Activated CD8-positive, alpha-beta memory T cell treated with anti-CD3 and anti-CD28 coated beads for 24 hours (primary cell): ENCODE data around the gene PIGP.
"Not testable (repeated sequence)": the region's sequence is repeated elsewhere in the genome, so short reads cannot be mapped to it uniquely, and the experiment has no call there.

ENCODE experiments used
- DNase-seq: peaks from one replicate; pipeline ENCODE4 v3.0.0-alpha.2; 2020

Gene PIGP

DNA sequence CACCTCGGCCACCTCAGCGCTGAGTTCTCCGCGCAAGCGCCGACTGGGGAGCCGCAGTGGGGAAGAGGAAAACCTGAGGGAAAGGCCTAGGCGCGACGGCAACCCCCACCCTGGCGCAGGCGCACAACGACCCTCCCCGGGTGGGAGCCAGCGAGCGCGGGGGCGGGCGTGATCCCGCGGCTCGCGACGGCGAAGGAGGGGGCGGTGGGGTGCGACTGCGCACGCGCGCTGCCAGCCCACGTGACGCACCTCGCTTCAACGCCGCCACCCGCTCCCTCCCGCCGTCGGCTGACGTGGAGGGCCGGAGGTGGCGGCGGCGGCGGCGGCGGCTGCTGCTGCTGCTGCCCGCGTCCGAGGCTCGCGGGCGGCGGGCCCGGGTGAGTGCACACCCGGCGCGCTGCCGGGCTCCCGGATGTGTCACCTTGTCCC lies at the start of gene PIGP, which contains the start of gene TTC3:
Gene PIGP (minus strand): TSS at position 84 of the 429 bp plus-strand sequence. CDS start 556 bp downstream, outside the sequence.
Gene TTC3 (plus strand): TSS at position 267 of the 429 bp plus-strand sequence. CDS start 14,004 bp downstream, outside the sequence.
- peak; percentile 100 for DNase-seq

- no peak for DNase-seq
Measured at GRCh38 chr21:37119421-37120218, 46.7 kb upstream of the PIGP start.

GRCh38 chr21:37118187-37118826 lies 45.4 kb upstream of the PIGP start:
- no peak for DNase-seq

- no peak for DNase-seq
Measured at GRCh38 chr21:37117204-37117603, 44.3 kb upstream of the PIGP start.

DNA sequence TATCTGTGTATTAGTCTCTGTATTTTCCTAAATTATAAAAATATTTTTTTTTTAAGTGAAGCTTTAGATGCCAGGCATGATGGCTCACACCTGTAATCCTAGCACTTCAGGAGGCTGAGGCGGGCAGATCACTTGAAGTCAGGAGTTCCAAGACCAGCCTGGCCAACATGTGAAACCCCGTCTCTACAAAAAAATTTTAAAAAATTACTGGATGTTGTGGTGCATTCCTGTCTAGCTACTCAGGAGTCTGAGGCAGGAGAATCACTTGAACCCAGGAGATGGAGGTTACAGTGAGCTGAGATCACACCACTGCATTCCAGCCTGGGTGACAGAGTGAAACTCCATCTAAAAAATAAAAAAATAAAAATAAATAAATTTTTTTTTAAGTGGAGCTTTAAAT lies 43.6 kb upstream of the PIGP start:
- DNase-seq = not testable (repeated sequence)

DNA sequence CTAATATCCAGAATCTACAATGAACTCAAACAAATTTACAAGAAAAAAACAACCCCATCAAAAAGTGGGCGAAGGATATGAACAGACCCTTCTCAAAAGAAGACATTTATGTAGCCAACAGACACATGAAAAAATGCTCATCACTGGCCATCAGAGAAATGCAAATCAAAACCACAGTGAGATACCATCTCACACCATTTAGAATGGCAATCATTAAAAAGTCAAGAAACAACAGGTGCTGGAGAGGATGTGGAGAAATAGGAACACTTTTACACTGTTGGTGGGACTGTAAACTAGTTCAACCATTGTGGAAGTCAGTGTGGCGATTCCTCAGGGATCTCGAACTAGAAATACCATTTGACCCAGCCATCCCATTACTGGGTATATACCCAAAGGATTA lies 41.4 kb upstream of the PIGP start:
- not testable (repeated sequence) for DNase-seq

DNA sequence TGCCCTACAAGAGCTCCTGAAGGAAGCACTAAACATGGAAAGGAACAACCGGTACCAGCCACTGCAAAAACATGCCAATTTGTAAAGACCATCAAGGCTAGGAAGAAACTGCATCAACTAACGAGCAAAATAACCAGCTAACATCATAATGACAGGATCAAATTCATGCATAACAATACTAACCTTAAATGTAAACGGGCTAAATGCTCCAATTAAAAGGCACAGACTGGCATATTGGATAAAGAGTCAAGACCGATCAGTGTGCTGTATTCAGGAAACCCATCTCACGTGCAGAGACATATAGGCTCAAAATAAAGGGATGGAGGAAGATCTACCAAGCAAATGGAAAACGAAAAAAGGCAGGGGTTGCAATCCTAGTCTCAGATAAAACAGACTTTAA lies 38.2 kb upstream of the PIGP start:
- DNase-seq = not testable (repeated sequence)

- no peak for DNase-seq
Measured at GRCh38 chr21:37106998-37107397, 34.1 kb upstream of the PIGP start.

DNA sequence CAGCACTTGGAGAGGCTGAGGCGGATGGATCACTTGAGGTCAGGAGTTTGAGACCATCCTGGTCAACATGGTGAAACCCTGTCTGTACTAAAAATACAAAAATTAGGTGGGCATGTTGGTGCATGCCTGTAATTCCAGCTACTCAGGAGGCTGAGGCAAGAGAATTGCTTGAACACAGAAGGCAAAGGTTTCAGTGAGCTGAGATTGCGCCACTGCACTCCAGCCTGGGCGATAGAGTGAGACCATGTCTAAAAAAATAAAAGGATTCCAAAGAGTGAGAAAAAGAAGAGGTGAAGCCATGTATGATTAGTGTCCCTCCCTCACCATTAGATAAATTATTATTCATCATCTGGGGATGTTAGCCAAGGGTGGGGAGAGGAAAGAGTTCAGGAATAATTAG lies 29.9 kb upstream of the PIGP start:
- DNase-seq = not testable (repeated sequence)

- no peak for DNase-seq
Measured at GRCh38 chr21:37101384-37101783, 28.5 kb upstream of the PIGP start.

DNA sequence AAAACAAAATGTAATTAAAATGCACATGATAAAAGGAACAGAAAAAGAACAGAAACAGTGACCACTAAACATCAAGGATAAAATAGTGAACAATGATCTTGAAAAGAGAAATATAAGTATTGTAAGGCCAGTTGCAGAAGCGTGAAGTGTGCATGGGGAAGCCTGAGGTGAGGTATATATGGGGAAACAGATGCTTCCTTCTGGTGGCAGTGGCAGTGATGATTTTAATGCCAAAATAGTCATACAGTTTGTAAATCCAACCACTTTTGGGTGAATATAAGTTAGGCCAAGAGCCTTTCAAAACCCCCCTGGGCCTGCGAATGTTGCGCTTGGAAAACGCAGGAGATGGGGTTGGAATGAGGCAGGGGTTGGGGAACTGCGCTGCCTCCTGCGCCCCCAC lies 27.4 kb upstream of the PIGP start:
- no peak for DNase-seq

DNA sequence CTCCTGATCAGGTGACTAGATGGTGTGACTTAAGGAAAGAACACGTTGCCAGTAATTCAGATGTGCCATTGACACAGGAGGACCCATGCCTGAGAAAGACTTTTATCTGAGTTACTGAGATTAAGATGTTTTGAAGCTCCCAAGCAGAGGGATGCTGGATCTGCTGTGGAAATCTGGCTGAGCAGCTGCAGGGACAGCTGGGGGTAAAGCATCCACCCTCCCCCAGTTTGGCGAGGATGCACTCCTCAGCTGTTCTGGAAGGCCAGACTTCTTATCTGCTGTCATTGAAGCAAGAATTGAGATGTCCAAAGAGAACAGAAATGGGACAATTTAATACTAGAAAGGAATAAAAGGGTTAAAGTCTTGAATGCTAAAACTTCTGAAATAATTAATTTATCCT lies 25.9 kb upstream of the PIGP start:
- no peak for DNase-seq

DNA sequence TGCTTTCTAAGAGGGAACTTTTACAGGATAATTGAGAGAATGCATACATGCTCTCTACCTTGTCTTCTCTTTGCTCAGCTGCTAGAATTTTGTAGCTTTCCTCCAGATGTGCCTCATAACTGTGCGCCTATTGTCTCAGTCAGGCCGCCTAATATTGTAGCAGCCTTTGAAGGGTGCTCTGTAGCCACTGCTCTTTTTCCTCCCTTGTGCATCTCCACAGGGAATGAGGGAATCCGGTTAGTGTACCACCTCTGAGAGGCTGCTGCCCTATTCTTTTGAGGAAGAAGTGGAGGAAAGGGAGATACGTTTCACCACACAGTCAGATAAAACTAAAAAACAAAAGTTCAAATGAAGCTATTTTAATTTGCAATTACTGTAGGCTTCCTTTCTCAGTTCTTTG lies 22.9 kb upstream of the PIGP start:
- no peak for DNase-seq

- no peak for DNase-seq
Measured at GRCh38 chr21:37093977-37094376, 21.1 kb upstream of the PIGP start.

- DNase-seq = no peak
Measured at GRCh38 chr21:37088186-37088735, 15.4 kb upstream of the PIGP start.

- no peak for DNase-seq
Measured at GRCh38 chr21:37087188-37087587, 14.3 kb upstream of the PIGP start.

GRCh38 chr21:37085726-37086125 lies 12.9 kb upstream of the PIGP start:
- no peak for DNase-seq

- DNase-seq = no peak
Measured at GRCh38 chr21:37082856-37083528, 10.1 kb upstream of the PIGP start.

DNA sequence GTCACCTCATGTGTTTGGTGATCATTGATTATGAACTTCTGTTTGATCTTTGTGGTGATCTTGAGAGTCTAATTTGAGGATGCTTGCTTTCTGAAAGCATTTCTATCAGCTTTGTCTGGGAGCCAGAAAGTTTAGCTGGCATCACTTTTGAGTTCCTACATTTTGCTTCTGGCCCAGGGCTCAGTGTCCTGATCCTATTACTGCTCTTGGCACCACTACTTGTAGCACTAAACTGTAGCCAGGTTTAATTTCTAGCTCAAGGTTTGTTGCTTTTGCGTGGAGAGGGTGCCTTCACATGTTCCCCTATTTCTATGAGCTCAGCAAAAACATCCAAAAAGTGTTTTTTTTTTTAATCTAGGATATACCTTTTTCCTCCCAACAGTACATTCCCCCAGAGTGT lies 9.5 kb upstream of the PIGP start:
- DNase-seq = no peak

GRCh38 chr21:37079211-37079824 lies 6.4 kb upstream of the PIGP start:
- no peak for DNase-seq

DNA sequence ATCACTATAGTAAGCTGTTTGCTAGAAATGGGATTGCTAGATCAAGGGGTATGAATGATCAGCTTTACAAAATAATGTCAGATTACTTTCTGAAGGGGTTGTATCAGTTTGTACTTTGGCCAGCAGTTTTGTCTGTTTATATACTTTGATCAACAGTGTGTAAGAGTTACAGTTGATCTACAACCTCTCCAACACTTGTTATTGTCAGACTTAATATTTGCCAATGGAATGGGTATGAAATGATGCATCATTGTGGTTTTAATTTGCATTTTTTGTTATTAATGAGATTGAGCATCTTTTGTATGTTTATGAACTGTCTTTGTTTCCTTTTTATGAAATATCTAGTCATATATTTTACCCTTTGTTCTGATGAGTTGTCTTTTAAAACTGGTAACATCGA lies 4.5 kb upstream of the PIGP start:
- DNase-seq = no peak

DNA sequence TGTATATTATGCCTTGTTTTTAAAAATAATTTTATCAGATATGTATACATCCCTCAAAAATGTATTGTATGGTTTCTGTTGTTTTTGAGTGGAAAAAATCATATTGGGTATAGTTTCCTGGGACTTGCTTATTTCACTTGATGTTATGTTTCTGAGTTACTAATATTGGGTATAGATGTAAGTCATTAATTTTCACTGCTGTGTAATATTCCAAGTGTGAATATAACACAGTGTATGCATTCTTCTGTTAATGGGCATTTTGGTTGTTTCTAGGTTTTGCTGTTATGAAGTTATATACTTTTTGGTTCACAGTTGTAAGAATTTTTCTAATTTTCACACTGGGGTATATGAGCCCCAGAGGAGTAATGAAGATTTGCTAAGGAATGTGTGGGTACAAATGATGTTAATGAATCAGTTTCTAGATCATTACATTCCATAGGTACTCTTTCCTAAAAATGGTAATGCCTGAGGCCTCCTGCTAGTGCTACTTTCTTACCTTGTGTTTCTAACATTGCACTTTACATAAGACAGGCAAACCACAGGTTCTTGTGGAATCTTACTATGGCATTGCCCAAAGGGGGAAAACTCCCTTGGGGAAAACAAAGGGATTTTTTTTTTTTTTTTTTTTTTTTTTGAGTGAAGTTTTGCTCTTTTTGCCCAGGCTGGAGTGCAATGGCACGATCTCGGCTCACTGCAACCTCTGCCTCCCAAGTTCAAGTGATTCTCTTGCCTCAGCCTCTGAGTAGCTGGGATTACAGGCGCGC lies 3.4 kb upstream of the PIGP start:
- DNase-seq = no peak
